ENCODE results near the gene NFRKB.
"Not testable (repeated sequence)": the region's sequence is repeated elsewhere in the genome, so short reads cannot be mapped to it uniquely, and the experiment has no call there.

Gene NFRKB

DNA sequence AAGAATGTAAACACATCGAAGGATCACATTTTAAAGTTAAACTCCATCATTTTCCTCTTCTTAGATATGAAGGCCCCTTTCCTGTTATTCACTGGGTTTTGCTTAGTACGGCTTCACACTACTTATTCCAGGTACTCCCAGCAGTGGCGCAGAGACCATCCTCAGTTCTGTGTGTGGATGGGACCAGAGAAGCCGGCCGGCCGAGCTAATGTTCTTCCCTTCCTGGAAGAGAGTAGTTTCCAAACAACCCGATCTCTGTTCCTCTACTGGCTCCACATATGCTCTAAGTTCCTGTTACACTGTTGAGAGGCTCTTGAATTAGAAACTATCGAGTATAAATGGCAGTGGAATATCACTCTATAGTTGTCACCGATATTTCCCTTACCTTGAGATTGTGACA lies 684 bp upstream of the NFRKB start:
- Histone ChIP-seq H3K27ac (peak overlapping the region in 20 of 21 experiments; percentile 74 to 95 (median 89)), H3K4me3 (peak overlapping the region; percentile 73 to 99 (median 85))

DNA sequence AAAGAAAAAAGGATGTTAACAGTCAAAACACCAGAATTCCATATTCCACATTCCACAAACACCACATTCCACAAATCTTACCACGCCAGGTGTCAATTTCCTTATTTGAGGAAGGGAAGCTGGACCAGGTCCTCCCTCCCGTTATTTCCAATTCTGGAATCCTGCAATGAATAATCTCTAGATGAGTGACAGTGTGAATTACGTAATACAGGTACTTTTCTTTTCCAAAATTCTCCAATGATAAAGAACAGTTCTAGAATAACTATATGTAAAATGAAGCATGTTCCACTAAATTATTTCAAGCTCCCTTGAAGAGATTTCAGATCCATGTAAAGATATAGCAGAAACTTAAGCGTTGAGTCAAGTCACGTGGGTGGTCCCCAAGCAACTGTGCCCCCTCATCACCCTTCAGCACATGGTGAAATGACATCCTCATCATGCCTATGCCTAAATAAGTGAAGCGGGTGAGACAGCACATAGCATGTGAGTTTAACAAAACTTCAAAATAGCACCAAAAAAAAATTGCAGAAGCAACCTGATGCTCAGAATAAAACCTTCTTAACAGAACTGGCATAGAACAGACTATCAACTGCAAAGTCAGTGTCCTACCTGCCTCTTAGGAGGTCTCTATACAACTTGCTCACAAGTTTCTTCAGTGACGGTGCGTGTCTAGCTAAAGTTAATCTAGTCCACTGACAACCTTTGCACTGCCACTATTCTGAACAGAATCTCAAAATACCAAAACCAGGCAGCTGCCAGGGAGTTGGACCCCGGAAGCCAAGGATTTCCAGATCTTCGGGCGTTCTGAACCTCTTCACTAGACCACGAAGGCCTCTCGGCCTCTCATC lies 876 bp downstream of the NFRKB start:
- Histone ChIP-seq H3K4me3 (peak overlapping the region; percentile 73 to 99 (median 85)), H3K27ac (peak overlapping the region; percentile 74 to 95 (median 89))

DNA sequence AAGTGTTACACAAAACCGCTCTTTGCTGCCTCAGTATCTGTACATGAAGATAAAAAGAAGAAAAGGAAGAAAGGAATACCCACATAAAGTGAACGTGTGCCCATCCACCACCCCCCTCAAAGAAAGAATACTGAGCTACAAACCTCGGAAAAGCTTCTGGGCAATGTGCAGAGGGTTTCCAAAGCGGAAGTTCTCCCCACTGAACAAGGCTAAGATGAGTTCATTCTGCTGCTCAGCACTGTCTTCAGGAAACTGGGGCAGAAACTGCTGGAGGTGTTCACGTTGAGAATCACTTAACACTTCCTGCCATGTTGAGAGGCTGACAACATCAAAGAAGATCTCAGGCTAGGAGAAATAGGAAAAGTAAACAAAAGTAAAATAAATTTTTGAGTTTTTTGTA lies 6.9 kb downstream of the NFRKB start:
- H3K27ac ChIP-seq = no peak overlapping the region
- no peak overlapping the region for H3K4me3 ChIP-seq

DNA sequence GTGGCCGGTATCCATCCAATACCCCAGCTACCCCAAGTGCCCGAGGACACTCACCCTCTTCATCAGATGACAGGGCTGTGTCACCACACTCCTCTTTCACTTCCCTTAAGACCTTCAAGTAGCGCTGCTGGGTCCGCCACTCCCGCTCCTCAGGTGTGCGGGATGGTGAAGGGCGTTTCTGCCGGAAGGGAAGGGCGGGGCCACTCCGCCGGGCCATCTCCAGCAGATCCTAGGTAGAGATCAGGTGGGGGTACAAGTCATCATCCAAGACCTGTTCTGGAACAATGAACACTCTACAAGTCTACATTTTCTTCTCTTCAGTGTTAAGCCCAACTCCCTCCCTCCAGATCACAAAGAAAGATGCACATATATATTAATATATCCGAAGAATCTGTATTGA lies 10.0 kb downstream of the NFRKB start:
- H3K4me3 ChIP-seq = no peak overlapping the region
- no peak overlapping the region for H3K27ac ChIP-seq

DNA sequence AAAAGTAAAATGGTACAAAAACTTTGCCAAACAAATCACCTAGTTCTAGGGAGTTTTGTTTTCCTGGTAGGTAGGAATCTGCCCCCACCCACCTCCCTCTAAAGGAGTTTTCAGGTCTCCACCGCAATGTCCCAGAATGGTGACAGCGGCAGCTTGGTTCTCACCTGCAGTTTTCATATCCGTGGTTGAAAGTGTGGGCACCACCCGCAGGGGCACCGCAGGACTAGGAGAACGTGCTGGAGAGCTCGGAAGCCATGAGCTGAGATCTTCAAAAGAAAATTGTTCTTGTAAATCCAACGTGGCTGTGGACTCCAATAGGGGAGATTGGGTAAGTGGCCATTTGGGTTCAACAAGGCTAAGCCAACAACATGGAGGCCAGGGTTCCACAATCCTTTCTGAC lies 10.8 kb downstream of the NFRKB start:
- Histone ChIP-seq H3K27ac (no peak overlapping the region), H3K4me3 (no peak overlapping the region)

DNA sequence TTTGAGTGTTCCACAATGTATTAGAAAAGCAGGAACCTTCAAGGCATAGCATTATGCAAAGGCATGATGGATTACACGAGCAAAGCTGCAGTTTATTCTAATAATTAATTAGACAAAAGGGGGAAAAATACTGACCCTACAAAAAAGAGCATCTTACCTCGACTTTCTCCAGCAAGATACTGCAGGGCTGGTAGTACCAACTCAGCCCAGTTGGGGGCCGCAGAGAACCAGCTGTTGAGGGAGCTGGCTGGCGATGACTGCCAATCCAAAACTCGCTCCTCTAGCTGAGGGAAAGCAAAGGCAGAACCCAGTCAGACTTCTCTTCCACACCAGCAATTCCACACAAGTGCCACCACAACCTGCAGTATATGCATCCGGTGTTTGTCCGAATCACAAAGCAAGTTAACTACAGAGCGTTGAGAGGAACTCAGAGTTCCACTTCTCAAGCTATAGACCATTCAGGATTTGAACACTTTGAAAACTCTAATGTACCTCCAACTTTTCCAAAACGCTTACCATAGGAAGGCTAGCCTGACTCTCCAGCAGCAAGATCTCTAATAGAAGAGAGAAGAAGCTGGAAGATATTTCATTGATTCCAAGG lies 13.7 kb downstream of the NFRKB start:
- no peak overlapping the region for H3K27ac ChIP-seq
- no peak overlapping the region for H3K4me3 ChIP-seq

DNA sequence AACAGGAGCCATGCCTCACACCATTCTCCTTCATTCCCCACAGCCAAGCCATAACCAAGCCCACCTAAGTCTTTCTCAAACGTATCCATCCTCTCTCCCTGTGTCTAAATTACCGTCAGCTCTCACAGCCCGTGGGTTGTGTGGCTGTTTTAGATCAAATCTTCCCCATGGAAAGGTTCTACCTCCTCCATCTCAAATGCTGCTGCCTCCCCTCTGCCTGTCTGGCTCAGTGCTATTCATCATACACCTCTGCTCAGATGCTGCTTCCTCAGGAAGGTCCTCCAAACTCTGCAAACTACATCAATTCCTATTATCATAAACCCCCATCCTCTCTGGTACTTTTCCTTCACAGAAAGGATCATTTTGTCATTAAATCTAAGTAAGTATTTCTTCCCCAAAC lies 15.1 kb downstream of the NFRKB start:
- no peak overlapping the region for H3K4me3 ChIP-seq
- H3K27ac ChIP-seq = no peak overlapping the region

DNA sequence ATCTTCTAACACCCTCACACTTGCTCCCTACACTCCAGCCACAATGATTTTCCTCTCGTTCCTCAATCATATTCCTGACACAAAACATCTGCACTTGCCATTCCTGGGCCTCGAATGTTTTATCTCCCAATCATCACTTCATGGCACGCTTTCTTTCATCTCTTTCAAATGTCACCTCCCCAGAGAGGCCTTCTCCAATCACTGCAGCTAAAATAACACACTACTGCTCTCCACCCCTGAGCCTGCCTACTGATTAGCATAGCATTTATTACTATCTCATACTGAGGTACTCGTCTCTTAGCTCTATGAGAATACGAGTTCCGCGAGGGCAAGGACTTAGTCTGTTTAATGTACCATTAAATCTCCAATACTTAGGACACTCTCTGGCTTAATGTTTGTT lies 23.5 kb downstream of the NFRKB start:
- no peak overlapping the region for H3K4me3 ChIP-seq
- no peak overlapping the region for H3K27ac ChIP-seq

DNA sequence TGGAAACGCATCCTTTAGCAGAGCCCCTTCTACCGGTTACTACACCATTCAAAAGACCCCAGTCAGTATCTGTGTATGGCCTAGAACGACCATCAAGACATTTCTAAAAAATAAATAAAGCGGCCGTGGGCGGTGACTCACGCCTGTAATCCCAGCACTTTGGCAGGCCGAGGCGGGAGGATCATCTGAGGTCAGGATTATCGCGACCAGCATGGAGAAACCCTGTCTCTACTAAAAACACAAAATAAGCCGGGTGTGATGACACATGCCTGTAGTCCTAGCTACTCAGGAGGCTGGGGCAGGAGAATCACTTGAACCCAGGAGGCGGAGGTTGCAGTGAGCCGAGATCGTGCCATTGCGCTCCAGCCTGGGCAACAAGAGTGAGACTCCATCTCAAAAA lies 26.8 kb downstream of the NFRKB start:
- not testable (repeated sequence) for H3K27ac ChIP-seq, H3K4me3 ChIP-seq

DNA sequence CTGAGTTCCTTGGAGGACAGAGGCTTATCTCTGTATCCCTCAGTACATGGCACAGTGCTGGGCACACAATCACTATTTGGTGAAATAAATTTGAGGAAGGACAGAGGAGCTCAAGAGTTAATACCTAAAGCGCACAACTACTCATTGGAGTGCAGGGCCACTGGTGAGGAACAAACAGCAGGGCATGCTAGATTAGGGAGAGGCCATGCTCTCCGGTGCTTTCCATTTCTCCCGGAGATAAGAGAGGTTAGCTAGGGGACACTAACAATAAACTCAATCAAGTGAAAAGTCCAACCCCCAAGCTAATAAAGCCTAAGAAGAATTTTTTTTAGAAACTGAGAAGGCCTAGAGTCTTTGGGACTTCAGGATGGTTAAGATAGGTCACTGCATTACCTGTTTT lies 29.1 kb downstream of the NFRKB start:
- Histone ChIP-seq H3K4me3 (no peak overlapping the region), H3K27ac (no peak overlapping the region)

DNA sequence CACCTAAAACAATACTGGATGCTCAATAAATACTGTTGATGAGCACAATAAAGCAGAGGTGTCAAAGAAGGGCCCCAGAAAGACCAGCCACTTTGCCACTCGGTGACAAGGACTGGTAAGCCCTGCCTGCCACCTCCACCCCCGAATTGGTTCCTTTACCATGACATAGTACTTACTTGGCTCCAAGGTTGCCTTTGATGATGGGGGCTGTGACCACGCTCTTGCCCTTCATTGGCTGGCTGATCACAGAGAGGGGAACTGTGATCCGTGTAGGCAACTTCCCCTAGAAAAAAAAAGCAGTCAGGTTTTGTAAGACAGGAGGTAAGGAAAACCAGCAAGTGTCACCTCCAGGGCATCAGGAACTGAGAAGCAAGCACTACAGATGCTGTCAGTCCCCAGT lies 29.7 kb downstream of the NFRKB start:
- Histone ChIP-seq H3K4me3 (no peak overlapping the region), H3K27ac (no peak overlapping the region)

DNA sequence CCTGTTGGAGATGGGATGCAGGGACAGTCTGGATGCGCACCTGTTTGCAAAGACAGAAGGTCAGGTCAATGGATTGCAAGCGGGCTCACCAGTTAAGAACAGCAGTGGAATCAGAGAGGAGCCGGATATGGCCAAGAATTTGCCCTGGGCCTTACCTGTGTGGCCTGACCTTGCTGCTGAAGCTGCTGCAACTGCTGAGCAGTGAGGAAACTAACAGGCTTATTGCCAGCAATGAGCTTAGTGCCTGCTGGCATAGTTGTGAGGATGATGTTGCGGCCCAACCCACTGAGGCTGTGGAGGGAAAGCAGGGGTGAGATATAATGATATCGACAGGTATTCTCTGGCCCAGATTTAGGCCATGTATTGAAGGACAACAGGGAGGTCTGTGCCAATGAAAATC lies 30.6 kb downstream of the NFRKB start:
- peak overlapping the region in 1 of 21 experiments; percentile 18 for H3K27ac ChIP-seq
- H3K4me3 ChIP-seq = no peak overlapping the region

DNA sequence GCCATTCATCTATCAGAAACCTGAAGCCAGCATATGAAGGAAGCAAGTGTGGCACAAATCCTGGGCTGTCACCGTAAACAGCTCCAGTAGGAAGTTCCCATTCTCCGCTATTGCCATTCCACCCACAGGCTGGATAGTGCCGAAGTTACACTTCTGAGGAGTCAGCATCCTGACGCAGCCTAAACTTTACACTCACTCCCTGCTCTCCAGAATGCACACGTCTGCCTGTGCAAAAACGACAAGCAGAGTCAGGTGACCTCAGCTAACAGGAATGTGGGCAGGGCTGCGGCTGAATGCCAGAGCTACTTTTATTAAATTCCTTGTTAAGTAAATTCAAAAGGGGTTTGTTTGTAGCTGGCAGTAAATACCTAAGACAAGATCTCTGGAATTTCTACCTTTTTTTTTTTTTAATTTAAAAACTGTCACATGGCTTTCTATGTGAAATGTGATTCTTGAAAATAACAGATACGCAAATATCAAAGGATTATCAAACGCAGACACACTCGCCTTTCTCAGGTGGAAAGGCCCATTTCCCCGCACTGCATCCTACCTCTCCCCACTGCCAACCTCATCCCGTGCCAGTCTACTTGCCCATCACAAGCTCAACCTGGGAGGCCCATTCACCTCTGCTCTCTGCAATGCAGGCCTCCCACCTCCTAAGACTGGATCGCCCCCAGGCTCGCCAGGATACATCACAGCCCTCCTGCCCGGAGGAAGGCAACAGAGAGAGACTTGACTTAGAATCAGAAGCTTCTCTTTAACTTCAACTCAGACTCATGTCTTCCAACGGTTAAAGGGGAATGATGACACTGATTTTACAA lies 33.5 kb downstream of the NFRKB start:
- Histone ChIP-seq H3K4me3 (no peak overlapping the region), H3K27ac (peak overlapping the region in 14 of 21 experiments; percentile 5 to 70 (median 36))

DNA sequence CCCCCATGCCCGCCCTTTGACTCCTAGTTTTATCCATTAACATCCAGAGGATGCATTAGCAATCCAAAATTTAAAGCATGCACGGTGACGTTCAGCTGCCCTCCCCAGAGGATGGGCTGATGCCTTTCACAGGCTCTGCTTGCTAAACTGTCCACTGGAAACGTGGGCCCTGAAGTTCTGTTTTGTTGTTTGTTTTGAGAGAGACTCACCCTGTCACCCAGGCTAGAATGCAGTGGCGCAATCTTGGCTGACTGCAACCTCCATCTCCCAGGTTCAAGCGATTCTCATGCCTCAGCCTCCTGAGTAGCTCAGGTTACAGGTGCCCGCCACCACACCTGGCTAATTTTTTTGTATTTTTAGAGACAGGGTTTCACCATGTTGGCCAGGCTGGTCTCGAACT lies 39.3 kb downstream of the NFRKB start:
- Histone ChIP-seq H3K27ac (no peak overlapping the region), H3K4me3 (no peak overlapping the region)

DNA sequence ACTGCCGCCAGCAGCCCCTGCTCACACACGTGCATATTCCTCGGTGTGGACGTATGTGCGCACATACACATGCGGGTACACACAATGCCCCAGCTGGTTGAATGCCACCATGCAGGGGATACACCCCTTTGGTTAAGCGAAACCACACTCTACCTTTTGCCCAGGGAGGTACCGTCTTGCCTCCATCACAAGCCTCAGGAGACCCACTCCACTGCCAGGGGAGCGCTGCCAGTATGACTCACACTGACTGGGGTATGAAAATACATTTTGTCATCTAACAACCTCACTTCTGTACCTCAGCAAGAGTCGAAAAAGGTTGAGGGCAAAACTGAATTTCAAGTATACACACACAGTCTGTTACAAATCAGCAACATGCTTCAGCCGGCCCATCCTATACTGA lies 40.3 kb downstream of the NFRKB start:
- H3K27ac ChIP-seq = peak overlapping the region in 2 of 21 experiments; percentile 66 to 76
- H3K4me3 ChIP-seq = no peak overlapping the region

DNA sequence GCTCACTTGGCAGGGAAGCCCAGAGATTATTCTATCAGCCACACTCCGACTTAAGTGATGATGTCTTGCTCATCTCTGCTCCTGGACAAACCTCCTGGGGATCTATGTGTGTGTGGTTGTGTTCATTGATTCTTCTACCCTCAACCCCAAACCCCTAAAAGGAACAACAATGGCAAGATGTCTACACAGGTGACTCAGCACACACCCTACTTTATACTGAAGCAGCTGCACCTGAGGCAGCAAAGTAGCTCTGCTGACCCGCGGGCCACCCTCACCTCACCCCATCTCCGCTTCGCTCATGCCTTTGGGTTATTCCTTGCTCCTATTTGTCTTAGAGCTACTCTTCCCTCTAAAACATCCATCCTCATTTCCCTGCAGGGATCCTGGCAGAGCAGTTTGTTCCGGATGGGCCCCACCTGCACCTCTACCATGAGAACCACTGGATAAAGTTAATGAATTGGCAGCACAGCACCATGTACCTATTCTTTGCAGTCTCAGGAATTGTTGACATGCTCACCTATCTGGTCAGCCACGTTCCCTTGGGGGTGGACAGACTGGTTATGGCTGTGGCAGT lies 41.1 kb downstream of the NFRKB start:
- Histone ChIP-seq H3K4me3 (no peak overlapping the region), H3K27ac (peak overlapping the region in 7 of 21 experiments; percentile 11 to 76 (median 50))

DNA sequence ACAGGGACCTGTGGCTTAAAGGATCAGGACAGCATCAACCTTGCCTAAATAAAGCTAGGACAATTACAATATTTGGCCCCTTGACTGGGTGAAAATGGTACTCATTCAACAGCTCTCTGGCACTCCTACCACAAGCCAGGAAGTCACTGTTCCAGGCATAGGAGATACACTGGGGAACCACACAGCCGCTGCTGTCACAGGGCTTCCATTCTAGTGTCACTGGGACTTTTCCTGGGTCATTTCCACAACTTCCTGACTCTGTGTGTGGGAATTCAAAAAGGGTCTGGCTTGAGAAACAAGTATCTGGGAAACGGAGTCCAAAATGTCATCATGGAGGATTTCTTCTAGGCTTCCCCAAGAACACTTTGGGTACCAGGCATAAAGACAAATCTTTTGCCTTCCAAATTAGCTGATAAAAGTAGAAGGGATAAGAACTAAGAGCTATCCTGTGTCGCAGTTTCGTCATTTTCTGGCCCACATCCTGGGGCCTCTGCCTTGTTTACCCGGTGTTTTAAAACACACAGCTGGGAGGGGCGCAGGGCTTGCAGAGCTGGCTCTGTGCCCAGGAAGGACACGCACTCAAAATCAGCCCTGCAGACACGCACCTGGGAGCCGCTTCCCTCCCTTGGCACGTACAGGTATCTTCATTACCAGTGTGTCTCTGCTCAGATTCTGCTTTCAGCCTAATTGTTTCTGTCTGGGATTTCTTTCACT lies 41.7 kb downstream of the NFRKB start:
- Histone ChIP-seq H3K4me3 (no peak overlapping the region), H3K27ac (peak overlapping the region in 13 of 21 experiments; percentile 21 to 76 (median 50))

DNA sequence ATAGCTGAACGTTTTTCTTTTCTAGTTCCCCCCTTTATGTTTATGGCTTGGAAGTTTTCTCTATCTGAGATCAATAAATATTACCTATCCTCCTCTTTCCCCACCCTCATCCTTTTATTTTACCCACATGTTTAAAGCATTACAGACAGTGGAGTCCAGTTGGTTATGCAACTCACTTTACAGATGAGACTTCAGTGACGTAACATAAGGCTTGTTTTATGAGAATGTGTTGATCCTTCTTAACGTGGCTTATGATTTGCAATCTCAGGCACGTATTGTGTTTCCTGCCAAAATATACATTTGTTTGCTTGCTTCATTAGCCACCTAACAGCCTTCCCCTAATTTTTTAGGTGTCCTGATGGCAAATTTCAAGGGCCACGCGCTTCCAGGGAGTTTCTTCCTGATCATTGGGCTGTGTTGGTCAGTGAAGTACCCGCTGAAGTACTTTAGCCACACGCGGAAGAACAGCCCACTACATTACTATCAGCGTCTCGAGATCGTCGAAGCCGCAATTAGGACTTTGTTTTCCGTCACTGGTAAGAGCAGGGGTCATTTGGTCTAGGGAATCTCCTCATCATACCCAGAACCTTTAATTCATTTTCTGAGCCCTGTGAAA lies 43.1 kb downstream of the NFRKB start:
- Histone ChIP-seq H3K4me3 (no peak overlapping the region), H3K27ac (no peak overlapping the region)

DNA sequence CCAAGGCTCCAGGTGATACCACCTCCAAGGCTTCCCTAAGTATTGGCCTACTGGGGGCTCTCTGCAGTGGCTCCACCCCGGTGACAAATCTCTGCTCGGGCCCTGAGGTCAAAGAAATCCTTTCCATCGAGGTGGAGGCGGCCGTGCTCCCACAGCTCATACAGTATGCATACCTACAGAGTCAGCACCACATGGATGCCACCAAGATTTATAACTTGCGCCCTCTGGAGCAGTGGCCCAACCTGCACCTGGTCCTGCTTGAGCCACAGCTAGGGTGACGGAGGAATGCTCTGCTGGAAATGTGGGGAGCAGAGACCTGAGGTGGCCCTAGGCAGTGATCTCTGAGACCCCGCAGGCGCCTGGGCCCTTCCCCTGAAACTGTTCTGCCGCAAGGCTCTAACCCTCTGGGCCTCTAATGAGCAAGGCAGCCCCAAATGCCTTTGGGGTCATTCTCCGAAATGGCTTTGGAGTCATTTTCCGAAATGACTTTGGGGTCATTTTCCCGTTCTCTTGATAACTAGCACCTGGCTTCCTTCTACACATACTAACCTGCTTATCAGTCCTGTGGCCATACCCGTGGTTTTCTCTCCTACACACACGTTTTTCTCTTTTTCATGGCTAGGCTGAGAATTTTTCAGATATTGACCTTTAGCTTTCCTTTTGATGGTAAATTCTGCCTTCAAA lies 45.8 kb downstream of the NFRKB start:
- Histone ChIP-seq H3K27ac (no peak overlapping the region), H3K4me3 (no peak overlapping the region)

Measured in skin epidermis (tissue), 12 donors.